ENCODE measurements around the gene ACSS3. TPM values are rescaled to one million over a fixed set of nuclear protein-coding genes. Genes with fewer than 3 reads are reported as not detected.

The ACSS3 gene
- total RNA-seq, 1 donor: 22.4 TPM

DNA sequence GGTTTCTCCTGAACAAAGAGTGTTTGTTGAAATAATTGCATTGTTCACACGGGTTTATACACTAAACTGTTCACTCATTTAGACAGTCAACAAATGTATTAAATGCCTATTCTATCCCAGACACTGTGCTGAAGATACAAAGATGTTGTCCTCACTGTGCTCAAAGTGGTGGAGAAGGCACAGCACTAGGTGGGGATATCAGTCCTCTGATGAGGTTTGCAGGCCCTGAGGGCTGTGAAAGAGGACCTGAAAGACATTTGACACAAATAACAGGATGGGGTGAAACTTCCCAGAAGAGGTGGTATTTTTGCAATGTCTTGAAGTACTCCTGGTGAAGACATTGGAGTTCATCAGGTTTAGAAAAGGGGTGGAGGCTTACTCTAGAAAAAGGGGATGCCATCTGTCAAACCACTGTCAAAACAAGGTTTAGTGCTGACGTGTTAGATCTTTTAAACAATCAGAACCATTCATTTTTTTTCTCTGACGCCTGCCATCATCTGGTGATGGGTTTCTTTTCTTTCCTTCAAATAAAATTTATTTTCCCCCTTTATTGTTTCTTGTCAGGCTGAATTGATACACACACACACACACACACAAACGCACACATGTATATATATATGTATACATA is 69.5 kb downstream of the ACSS3 start:
- Histone ChIP-seq H2AFZ (ENCODE audit: low read length) (no peak overlapping the region), H3K4me3 (ENCODE audit: insufficient read depth, low read length) (no peak overlapping the region), H3K79me2 (ENCODE audit: insufficient read depth, low read length) (no peaks in the 10 kb centered on the region), H4K20me1 (ENCODE audit: insufficient read depth, low read length) (no peaks in the 10 kb centered on the region), H3K27ac (ENCODE audit: low read depth, low read length) (no peak overlapping the region), H3K27me3 (ENCODE audit: insufficient read depth, low read length) (no peaks in the 10 kb centered on the region), H3K4me2 (ENCODE audit: insufficient read depth, low read length) (no peak overlapping the region), H3K9me3 (ENCODE audit: low read depth, low read length) (no peaks in the 10 kb centered on the region), H3K36me3 (ENCODE audit: insufficient read depth, low read length) (no peaks in the 10 kb centered on the region), H3K4me1 (ENCODE audit: insufficient read depth, low read length) (no peaks in the 10 kb centered on the region)
- no peak for TF ChIP-seq CTCF (IDR thresholded peaks at IDR 0.05; ENCODE audit: extremely low read depth, low read depth, low read length)
- DNase-seq (ENCODE audit: insufficient read length, low spot score, missing footprints): no peak

GRCh38 chr12:81150382-81150781 is 72.5 kb downstream of the ACSS3 start:
- H3K4me1 ChIP-seq (ENCODE audit: insufficient read depth, low read length): no peaks in the 10 kb centered on the region
- H3K79me2 ChIP-seq (ENCODE audit: insufficient read depth, low read length): no peaks in the 10 kb centered on the region
- H3K4me3 ChIP-seq (ENCODE audit: insufficient read depth, low read length): no peak overlapping the region
- no peak overlapping the region for H2AFZ ChIP-seq (ENCODE audit: low read length)
- H4K20me1 ChIP-seq (ENCODE audit: insufficient read depth, low read length): no peaks in the 10 kb centered on the region
- DNase-seq (ENCODE audit: insufficient read length, low spot score, missing footprints): no peak
- H3K9me3 ChIP-seq (ENCODE audit: low read depth, low read length): no peaks in the 10 kb centered on the region
- no peaks in the 10 kb centered on the region for H3K36me3 ChIP-seq (ENCODE audit: insufficient read depth, low read length)
- no peak for TF ChIP-seq CTCF (IDR thresholded peaks at IDR 0.05; ENCODE audit: extremely low read depth, low read depth, low read length)
- no peak overlapping the region for H3K4me2 ChIP-seq (ENCODE audit: insufficient read depth, low read length)
- H3K27ac ChIP-seq (ENCODE audit: low read depth, low read length): no peak overlapping the region
- H3K27me3 ChIP-seq (ENCODE audit: insufficient read depth, low read length): no peaks in the 10 kb centered on the region

DNA sequence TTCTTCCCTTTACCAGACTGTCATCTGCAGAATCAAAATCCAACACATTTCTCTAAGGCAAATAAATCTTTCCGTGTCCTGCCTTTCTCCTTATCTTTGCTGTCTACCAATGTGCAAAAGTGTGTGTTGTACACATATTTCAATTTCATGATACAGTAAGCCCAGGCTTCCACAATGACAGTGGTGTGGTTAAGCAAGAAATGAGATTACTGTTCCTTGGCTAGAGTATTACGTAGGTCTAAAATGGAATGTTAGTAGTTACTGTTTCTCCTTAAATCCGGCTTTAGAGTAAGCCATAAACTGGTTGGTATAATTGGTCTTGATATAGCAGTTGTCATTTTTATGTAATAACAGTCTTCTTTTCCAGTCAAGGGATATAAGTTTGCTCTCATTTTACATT is 82.0 kb downstream of the ACSS3 start:
- H2AFZ ChIP-seq (ENCODE audit: low read length): no peak overlapping the region
- no peak overlapping the region for H3K4me3 ChIP-seq (ENCODE audit: insufficient read depth, low read length)
- no peak overlapping the region for H3K27ac ChIP-seq (ENCODE audit: low read depth, low read length)
- H3K36me3 ChIP-seq (ENCODE audit: insufficient read depth, low read length): no peaks in the 10 kb centered on the region
- no peaks in the 10 kb centered on the region for H4K20me1 ChIP-seq (ENCODE audit: insufficient read depth, low read length)
- TF ChIP-seq CTCF (IDR thresholded peaks at IDR 0.05; ENCODE audit: extremely low read depth, low read depth, low read length): no peak
- no peaks in the 10 kb centered on the region for H3K27me3 ChIP-seq (ENCODE audit: insufficient read depth, low read length)
- H3K4me1 ChIP-seq (ENCODE audit: insufficient read depth, low read length): no peaks in the 10 kb centered on the region
- no peaks in the 10 kb centered on the region for H3K79me2 ChIP-seq (ENCODE audit: insufficient read depth, low read length)
- H3K9me3 ChIP-seq (ENCODE audit: low read depth, low read length): no peaks in the 10 kb centered on the region
- DNase-seq (ENCODE audit: insufficient read length, low spot score, missing footprints): no peak
- H3K4me2 ChIP-seq (ENCODE audit: insufficient read depth, low read length): no peak overlapping the region

- H4K20me1 ChIP-seq (ENCODE audit: insufficient read depth, low read length): no peaks in the 10 kb centered on the region
- TF ChIP-seq CTCF (IDR thresholded peaks at IDR 0.05; ENCODE audit: extremely low read depth, low read depth, low read length): no peak
- H3K4me1 ChIP-seq (ENCODE audit: insufficient read depth, low read length): no peaks in the 10 kb centered on the region
- no peak overlapping the region for H2AFZ ChIP-seq (ENCODE audit: low read length)
- no peak for DNase-seq (ENCODE audit: insufficient read length, low spot score, missing footprints)
- H3K36me3 ChIP-seq (ENCODE audit: insufficient read depth, low read length): no peaks in the 10 kb centered on the region
- no peak overlapping the region for H3K4me3 ChIP-seq (ENCODE audit: insufficient read depth, low read length)
- no peaks in the 10 kb centered on the region for H3K27me3 ChIP-seq (ENCODE audit: insufficient read depth, low read length)
- no peak overlapping the region for H3K27ac ChIP-seq (ENCODE audit: low read depth, low read length)
- H3K79me2 ChIP-seq (ENCODE audit: insufficient read depth, low read length): no peaks in the 10 kb centered on the region
- no peak overlapping the region for H3K4me2 ChIP-seq (ENCODE audit: insufficient read depth, low read length)
- no peaks in the 10 kb centered on the region for H3K9me3 ChIP-seq (ENCODE audit: low read depth, low read length)
These were observed 83.8 kb downstream of the ACSS3 start for GRCh38 chr12:81161680-81162079.

All from osteoblast (primary cell).